Measurements from ENCODE around the gene RBP3.

The RBP3 gene

DNA sequence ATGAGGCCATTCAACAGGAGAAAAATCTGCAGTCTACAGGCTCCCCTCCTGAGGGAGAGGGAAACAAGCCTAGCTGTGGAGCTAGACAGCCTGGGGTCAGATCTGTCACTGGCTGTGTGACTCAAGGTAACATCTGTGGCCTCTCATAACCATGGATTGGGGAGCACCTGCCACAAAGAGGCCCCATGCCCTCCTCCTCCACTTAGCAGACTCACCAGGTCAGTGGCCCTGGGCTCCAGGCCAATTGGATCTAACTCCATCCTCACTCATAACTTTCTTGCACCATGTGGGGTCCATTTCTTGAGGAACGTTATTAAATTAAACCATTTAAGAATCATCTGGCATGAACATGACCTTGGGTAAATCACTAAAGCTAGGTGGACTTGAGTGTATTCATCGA, 46.3 kb upstream of the RBP3 start:
- H3K27ac ChIP-seq (ENCODE audit: extremely low read depth, low read depth, low read length) = no peak overlapping the region
- no peak overlapping the region for H3K4me3 ChIP-seq (ENCODE audit: low read depth, low read length)
- H3K36me3 ChIP-seq (ENCODE audit: control insufficient read depth in 2 of 2, insufficient read depth in 1 of 2, low read length in 2 of 2) = no peaks in the 10 kb centered on the region
- H3K9me3 ChIP-seq (ENCODE audit: control insufficient read depth, insufficient read depth, low read depth, low read length) = no peaks in the 10 kb centered on the region
- ChIA-PET CTCF (interaction anchor here (0.6 to 2.7 kb wide), 4 partner anchors 11 to 277 kb away, joined by 3 to 10 read pairs (median 6); no protein-coding TSS in a partner anchor), POLR2A (no interaction called here)
- TF ChIP-seq, protein P1, sequence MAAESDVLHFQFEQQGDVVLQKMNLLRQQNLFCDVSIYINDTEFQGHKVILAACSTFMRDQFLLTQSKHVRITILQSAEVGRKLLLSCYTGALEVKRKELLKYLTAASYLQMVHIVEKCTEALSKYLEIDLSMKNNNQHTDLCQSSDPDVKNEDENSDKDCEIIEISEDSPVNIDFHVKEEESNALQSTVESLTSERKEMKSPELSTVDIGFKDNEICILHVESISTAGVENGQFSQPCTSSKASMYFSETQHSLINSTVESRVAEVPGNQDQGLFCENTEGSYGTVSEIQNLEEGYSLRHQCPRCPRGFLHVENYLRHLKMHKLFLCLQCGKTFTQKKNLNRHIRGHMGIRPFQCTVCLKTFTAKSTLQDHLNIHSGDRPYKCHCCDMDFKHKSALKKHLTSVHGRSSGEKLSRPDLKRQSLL (tag by site-specific recombination; IDR thresholded peaks at IDR 0.05) = no peak
- no peak for TF ChIP-seq ZNF341 (tag by site-specific recombination; IDR thresholded peaks at IDR 0.05; ENCODE audit: low read depth)
- no peak for TF ChIP-seq KLF7 (tag by site-specific recombination; IDR thresholded peaks at IDR 0.05; ENCODE audit: borderline replicate concordance)
- no peak for TF ChIP-seq ZNF768 (tag by site-specific recombination; IDR thresholded peaks at IDR 0.05)
- no peak for TF ChIP-seq ZNF658 (tag by site-specific recombination; IDR thresholded peaks at IDR 0.05)
- no peaks in the 10 kb centered on the region for H3K4me1 ChIP-seq (ENCODE audit: control insufficient read depth, insufficient read depth, low read length)

DNA sequence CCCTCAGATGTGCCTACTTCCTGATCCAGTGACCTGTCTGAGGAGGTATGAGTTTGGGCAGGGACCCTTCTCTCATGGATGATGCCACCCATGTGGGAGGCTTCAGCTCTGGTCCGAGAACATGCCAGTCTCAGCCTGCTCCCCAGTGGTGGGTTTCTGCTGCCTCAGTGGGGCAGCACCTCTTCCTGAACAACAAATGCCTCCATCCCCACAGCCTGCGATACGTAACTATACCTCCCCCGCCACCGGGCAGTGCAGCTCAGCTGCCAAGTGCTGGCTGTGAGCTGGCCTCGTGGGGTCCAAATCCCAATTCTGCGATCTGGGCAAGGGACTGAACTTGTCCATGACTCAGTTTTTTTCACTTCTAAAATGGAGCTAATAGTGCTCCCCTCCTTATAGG, 45.1 kb upstream of the RBP3 start:
- no peaks in the 10 kb centered on the region for H3K4me1 ChIP-seq (ENCODE audit: control insufficient read depth, insufficient read depth, low read length)
- ChIA-PET CTCF (interaction anchor here (0.7 to 1.9 kb wide), 4 partner anchors 9 to 255 kb away, joined by 3 to 6 read pairs (median 4); no protein-coding TSS in a partner anchor), POLR2A (no interaction called here)
- H3K4me3 ChIP-seq (ENCODE audit: low read depth, low read length) = no peak overlapping the region
- no peak overlapping the region for H3K27ac ChIP-seq (ENCODE audit: extremely low read depth, low read depth, low read length)
- H3K36me3 ChIP-seq (ENCODE audit: control insufficient read depth in 2 of 2, insufficient read depth in 1 of 2, low read length in 2 of 2) = no peaks in the 10 kb centered on the region
- H3K9me3 ChIP-seq (ENCODE audit: control insufficient read depth, insufficient read depth, low read depth, low read length) = no peaks in the 10 kb centered on the region
- TF ChIP-seq ZNF311 (tag by site-specific recombination; IDR thresholded peaks at IDR 0.05; ENCODE audit: borderline replicate concordance) = no peak
- no peak for TF ChIP-seq ZNF791 (tag by site-specific recombination; IDR thresholded peaks at IDR 0.05)
- TF ChIP-seq SALL2 (tag by site-specific recombination; IDR thresholded peaks at IDR 0.05; ENCODE audit: borderline replicate concordance) = no peak
- TF ChIP-seq, protein P2, sequence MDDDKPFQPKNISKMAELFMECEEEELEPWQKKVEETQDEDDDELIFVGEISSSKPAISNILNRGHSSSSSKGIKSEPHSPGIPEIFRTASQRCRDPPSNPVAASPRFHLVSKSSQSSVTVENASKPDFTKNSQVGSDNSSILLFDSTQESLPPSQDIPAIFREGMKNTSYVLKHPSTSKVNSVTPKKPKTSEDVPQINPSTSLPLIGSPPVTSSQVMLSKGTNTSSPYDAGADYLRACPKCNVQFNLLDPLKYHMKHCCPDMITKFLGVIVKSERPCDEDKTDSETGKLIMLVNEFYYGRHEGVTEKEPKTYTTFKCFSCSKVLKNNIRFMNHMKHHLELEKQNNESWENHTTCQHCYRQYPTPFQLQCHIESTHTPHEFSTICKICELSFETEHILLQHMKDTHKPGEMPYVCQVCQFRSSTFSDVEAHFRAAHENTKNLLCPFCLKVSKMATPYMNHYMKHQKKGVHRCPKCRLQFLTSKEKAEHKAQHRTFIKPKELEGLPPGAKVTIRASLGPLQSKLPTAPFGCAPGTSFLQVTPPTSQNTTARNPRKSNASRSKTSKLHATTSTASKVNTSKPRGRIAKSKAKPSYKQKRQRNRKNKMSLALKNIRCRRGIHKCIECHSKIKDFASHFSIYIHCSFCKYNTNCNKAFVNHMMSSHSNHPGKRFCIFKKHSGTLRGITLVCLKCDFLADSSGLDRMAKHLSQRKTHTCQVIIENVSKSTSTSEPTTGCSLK (tag by site-specific recombination; IDR thresholded peaks at IDR 0.05) = no peak
- TF ChIP-seq ZFP37 (tag by site-specific recombination; IDR thresholded peaks at IDR 0.05) = no peak
- TF ChIP-seq EGR2 (tag by site-specific recombination; IDR thresholded peaks at IDR 0.05; ENCODE audit: low read depth) = no peak
- no peak for TF ChIP-seq MEIS1 (CRISPR knock-in tag; IDR thresholded peaks at IDR 0.05; ENCODE audit: borderline replicate concordance)
- TF ChIP-seq ZNF404 (tag by site-specific recombination; IDR thresholded peaks at IDR 0.05) = no peak
- TF ChIP-seq, protein P3, sequence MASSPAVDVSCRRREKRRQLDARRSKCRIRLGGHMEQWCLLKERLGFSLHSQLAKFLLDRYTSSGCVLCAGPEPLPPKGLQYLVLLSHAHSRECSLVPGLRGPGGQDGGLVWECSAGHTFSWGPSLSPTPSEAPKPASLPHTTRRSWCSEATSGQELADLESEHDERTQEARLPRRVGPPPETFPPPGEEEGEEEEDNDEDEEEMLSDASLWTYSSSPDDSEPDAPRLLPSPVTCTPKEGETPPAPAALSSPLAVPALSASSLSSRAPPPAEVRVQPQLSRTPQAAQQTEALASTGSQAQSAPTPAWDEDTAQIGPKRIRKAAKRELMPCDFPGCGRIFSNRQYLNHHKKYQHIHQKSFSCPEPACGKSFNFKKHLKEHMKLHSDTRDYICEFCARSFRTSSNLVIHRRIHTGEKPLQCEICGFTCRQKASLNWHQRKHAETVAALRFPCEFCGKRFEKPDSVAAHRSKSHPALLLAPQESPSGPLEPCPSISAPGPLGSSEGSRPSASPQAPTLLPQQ (tag by site-specific recombination; IDR thresholded peaks at IDR 0.05) = no peak
- TF ChIP-seq, protein P4, sequence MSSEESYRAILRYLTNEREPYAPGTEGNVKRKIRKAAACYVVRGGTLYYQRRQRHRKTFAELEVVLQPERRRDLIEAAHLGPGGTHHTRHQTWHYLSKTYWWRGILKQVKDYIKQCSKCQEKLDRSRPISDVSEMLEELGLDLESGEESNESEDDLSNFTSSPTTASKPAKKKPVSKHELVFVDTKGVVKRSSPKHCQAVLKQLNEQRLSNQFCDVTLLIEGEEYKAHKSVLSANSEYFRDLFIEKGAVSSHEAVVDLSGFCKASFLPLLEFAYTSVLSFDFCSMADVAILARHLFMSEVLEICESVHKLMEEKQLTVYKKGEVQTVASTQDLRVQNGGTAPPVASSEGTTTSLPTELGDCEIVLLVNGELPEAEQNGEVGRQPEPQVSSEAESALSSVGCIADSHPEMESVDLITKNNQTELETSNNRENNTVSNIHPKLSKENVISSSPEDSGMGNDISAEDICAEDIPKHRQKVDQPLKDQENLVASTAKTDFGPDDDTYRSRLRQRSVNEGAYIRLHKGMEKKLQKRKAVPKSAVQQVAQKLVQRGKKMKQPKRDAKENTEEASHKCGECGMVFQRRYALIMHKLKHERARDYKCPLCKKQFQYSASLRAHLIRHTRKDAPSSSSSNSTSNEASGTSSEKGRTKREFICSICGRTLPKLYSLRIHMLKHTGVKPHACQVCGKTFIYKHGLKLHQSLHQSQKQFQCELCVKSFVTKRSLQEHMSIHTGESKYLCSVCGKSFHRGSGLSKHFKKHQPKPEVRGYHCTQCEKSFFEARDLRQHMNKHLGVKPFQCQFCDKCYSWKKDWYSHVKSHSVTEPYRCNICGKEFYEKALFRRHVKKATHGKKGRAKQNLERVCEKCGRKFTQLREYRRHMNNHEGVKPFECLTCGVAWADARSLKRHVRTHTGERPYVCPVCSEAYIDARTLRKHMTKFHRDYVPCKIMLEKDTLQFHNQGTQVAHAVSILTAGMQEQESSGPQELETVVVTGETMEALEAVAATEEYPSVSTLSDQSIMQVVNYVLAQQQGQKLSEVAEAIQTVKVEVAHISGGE (tag by site-specific recombination; conservative IDR thresholded peaks at IDR 0.05; ENCODE audit: low read depth) = no peak

Measured in HEK293 (cell line).